Skeletal muscle cell (primary cell): ENCODE measurements around the gene HIPK2.

Experiments
- DNase-seq: peaks from one replicate; pipeline ENCODE4 v3.0.0-alpha.2; 2010; ENCODE audit warnings: low read depth
- H3K4me3 ChIP-seq: 2 replicates; pipeline ENCODE4 v1.5.1; 2011; ENCODE audit warnings: low read depth, mild to moderate bottlenecking, control low read depth, low read length, moderate library complexity

HIPK2 gene

DNA sequence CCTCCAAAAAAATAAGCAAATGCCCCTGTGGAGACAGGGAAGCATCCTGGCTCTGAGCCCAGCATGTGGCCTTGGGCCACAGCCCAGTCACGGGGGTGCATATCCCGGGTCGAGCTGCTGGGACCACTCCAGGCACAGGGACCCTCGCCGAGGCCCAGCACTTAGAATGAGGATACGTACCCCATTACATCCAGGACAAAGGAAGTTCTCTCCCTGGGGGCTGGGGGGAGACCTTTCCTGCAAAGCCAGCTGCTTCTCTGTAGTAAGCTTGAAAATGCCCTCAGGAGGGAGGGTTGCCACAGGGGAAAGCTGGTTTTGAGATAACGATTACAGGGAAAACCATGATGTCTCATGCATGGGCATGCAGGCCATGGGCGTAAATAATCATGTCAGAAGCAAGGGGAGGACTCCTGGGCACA is 75.5 kb downstream of the HIPK2 start:
- DNase-seq = no peak
- H3K4me3 ChIP-seq = no peak overlapping the region

DNA sequence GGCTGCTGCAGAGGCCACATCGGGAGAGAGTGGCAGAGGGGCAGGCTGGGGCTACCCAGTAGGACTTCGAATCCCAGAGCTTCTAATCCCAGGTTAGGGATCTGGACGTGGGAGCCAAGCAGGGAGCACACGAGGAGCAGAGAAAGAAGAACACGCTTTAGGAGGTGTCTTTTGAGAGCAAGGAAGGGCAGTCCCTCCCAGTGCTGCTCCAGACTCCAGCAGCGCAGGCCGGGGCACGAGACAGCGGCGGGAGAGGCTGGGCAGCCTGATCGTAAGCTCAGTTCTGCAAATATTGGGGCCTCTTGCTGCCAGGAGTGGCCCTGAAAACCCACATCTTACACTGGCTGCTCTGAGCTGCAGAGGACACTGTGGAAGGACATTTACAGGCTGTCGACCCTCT is 75.9 kb downstream of the HIPK2 start:
- DNase-seq = no peak
- no peak overlapping the region for H3K4me3 ChIP-seq

DNA sequence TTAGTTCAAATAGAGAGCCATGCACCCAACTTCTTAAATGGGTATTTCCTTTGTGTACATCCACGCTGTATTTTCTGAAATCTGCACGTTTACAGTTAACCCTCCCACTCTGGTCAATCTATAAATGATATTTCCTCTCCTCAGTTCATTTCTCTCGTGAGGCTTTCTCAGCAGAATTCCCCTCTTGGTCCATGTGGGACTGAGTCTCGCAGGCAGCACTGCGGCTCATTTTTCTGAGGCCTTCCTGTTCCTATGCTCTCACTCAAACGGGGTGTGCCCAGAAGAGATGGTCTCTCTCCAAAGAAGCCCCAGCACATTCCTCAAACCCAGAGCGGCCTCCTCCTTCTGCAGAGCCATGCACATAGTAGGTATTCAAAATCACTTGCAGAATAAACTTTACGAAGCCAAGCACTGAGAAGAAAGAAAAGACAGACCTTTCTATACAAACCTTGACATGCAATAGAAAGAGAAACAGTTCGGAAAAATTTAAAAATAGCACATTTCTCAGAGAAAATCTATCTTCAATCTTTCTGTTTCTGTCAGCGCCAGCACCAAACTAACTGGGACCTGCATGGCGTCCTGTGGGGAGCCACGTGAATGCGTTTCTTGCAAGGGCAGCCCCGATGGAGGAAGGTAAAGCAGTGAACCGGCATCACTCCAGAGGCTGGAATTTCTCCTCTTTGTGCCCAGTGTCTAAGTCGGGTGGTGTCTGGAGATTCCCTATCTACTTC is 77.1 kb downstream of the HIPK2 start:
- H3K4me3 ChIP-seq = no peak overlapping the region
- DNase-seq = no peak

DNA sequence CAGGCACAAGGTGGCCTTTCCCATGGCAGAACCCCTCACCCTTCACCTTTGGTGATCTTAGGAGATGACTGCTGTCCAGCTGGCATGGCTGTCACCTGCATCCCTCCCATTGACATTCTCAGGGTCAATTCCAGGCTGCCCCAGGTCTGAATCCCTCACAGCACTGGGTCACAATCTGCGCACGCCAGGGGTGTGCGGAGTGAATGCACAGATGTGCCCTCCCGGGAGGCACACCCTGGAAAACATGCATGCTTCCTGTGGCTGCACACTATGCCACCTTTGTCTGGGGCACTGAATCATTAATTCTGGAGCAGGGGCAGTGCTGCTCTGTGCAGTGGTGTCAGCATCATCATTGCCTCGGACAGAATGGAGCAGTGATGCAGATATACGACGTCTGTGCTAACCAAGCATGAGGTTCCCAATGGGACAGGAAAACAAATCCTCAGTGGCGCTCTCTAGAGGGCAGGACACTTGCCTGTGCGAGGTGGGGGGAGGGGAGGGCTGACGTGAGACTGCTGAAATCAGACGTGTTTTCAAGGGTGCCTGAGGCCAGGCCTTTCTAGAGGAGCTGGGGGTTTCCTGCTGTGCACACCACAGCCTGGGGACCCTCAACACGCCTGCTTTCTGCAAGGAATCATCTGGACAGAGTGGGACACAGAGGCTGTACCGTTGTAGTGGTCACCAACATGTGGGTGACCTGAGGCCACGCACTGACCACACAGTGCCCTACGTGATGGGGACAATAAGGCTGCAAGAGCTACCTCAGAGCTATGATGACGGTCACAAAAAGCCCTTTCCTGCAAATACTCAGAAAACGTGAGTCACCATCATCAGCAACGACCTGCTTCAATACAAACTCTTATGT is 77.9 kb downstream of the HIPK2 start:
- no peak for DNase-seq
- H3K4me3 ChIP-seq = no peak overlapping the region

DNA sequence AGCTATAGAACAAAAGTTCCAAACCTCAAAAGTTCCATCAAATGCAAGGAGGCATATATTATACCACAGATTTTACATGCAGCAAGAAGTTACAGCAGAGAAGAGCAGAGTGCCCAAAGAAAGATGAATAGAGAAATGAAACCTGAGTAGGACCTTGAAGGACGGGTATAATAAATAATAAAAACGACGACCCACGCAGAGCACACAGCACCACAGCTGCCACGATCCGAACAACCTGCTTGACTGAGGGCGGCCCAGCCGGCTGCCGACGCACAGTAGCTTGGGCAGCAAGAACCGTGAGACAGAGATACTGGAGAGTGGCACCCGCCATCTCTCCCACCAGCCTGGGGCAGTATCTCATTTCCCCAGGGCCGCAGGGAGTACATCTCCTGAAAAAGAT is 79.0 kb downstream of the HIPK2 start:
- H3K4me3 ChIP-seq = no peak overlapping the region
- DNase-seq = no peak

DNA sequence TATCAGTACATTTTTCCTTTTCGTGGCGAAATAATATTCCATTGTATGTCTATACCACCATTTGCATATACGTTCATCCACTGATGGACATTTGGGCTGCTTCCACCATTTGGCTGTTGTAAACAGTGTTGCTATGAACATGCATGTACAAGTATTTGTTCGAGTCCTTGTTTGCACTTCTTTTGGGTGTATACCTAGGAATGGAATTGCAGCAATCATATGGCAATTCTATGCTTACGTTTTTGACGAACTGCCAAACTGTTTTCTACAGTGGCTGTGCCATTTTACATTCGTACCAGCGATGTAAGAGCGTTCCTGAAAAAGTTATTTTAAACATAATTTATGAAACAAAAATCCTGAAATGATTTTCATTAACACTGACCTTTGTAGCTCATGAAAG is 79.5 kb downstream of the HIPK2 start:
- no peak overlapping the region for H3K4me3 ChIP-seq
- DNase-seq = no peak

DNA sequence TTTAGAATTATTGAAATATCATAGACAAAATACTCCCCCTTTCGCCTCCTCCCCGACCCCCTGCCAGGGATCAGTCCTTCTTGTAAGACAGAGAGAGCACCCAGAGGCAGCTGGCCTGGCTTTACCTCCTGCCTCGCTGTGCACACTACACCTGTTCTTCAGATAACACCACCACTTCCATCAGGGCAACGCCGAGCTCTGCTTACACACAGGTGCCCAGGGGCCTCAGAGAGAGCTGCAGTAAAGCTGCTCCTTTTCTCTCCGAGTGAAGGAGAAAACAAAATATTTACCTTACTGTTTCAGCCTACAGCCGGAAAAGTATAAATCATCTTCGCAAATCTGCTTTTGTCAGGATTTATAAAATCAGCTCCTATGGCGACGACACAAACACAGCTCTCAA is 80.7 kb downstream of the HIPK2 start:
- DNase-seq = no peak
- H3K4me3 ChIP-seq = no peak overlapping the region

DNA sequence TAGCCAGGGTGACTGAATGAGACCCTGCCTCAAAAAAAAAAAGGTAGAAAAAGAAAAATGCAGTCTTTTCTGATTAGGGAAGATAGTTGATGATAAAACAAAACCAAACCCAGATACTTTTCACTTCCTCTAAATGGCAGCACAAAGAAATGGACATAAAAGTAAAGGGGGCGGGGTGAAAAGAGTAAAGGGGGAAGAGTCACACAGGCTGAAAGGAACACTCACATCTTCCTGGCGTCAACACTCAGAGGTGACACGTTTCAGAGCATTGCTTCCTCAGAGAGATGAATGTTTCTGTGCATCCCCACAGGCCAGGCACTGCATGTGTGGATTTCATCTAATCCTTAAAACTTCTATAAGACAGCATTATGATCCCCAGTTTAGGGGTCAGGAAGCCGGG is 81.2 kb downstream of the HIPK2 start:
- no peak for DNase-seq
- H3K4me3 ChIP-seq = no peak overlapping the region

DNA sequence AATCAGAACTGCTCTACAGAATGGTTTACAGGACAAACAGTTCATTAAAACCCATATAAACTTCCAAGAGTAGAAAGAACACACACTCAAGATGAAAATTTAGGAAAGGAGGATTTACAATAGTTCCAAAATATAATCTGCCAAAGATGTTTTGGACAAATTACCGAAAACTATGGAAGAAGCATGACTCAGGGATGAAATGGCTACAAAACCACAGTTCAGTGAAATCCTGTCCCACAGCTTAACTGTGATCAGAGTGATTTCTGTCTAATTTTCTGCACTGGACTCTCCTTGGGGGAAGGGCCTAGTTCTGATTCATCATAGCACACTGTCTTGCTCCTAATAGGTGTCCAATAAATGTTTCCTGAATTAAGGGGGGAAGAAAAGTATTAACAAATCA is 82.2 kb downstream of the HIPK2 start:
- H3K4me3 ChIP-seq = no peak overlapping the region
- DNase-seq = no peak

DNA sequence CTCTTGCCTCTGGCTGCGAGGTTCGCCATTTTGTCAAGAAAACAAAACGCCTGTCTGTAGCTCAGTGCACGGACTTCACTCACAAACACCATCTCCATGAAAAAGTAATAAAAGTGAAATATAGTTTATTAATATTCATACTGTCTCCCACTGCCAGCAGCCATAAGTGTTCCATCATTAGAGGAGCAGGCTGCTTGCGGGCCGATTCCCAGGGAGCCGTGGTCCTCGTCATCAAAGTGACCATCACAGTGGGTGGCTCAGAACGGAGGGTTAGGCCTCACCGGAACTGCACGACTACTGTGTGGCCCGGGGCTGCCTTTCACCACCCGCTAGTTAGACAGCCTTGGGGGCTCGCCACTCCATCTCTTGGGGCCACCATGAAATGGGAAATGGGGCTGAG is 82.7 kb downstream of the HIPK2 start:
- H3K4me3 ChIP-seq = no peak overlapping the region
- DNase-seq = no peak

DNA sequence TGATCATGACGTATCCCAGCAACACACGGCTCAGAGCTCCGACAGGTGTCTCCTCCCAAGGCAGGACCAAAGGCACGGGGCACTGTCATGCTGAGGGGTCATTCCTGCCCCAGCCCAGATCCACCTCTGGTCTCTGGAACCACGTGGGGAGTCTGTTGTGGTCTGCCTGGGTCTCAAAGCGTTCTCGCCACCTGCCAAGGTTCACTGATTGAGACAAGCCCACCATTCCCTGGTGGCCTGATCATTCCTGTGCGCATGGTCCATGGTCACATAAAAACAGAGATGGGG is 83.5 kb downstream of the HIPK2 start:
- no peak overlapping the region for H3K4me3 ChIP-seq
- no peak for DNase-seq

DNA sequence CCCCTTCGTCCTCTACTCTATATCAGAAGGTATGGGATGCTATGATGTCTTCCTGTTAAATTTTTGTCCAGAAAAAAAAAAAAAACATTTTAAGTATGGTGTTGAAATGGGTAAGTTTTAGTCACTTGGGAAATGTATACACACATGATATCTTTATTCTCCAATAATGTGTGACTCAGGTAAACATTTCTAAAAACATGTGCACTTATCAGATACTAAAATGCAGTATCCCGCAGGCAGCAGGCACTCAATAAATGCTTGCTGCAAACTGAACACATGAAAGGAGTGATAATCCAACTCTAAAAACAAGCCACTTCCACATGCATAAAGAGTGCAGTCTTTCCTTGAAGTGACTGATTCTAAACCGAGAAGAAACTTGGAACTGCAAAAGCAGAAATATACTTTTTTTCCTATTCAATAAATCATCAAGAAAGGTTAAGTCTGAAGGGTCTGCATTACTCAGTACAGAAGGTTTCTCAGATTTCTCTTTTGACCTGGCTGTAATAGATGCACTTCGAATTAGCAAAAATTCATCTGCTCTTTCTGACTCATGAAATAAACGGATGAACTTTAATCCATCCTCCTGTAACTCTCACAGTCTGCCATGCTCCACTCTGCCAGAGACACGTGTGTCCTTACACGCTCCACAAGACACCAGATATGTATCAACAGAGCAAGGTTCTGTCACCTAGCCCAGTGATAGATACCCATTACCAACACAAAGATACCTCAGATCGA is 84.0 kb downstream of the HIPK2 start:
- no peak for DNase-seq
- no peak overlapping the region for H3K4me3 ChIP-seq

DNA sequence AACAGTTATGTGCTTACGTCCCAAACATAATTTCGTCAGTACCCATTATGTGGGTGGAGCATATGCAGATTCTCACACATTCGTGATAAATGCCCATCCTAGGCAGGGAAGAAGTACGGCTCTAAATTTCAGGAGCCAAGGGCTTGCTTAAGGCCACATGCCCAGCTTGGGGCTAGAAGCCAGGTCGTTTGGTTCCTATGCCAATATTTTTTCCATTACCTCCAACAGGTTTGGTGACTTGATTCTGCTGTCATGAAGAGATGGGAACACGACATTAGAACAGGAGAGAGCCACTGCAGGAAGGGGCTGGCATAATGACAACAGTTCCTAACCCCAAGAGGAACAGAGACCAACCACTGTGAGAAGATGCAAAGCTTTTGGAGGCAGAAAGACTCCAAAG is 85.1 kb downstream of the HIPK2 start:
- no peak overlapping the region for H3K4me3 ChIP-seq

DNA sequence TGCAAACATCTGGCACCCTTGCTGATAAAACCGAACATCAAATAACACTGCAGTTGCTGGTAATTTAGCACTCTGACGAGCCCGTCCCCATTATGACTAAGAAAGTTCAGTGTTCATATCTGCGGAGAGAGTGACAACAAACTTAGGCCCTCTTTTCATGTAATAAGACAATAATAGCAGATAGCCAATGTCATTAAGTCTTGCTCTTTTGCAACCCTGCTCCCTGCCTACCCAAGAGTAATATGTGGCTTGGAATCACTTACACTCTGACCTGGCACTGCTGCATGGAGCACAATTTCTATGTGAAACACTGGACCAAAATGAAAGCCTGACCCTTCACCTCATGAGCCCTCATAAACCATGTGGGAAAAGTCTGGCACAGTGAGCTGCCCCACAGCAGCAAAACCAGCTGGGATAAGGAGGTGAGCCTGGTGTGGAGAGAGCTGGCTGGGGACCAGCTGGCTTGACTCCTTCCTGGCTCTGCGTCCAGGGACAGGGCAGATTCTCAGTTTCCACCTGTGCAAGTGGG is 86.5 kb downstream of the HIPK2 start:
- DNase-seq = no peak

More for the DNA sequence above, 85.1 kb downstream of the HIPK2 start:
- no peak for DNase-seq

DNA sequence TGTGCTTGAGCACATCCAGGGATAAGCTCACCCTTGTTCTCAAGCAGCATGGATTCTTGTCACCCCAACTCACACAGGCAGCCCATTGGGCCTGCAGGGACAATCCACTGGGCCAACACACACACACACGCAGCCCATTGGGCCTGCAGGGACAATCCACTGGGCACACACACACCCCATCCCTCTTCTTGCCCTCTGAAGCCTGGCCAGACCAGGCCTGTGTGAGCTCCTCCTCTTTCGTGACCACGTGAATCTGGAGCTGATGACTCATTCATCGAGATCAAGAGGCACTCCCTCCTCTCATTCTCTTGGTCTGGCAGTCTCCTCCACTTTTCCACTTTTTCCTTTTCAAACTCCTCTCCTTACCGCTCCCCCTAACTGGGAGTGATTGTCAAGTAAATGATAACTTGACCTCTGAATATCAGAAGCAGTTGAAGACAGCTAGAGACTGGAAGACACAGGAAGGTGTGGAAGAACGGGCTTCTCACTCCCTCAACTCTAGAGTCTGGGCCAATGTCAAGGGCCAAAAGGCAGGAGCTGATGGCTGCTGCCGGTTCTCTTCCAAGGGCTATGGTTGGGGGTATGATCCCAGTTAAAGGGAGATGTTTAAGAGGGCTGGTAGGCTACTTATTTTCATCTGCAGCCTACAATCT is 89.7 kb downstream of the HIPK2 start:
- H3K4me3 ChIP-seq = no peak overlapping the region
- no peak for DNase-seq

More for the DNA sequence above, 86.5 kb downstream of the HIPK2 start:
- H3K4me3 ChIP-seq = no peak overlapping the region

DNA sequence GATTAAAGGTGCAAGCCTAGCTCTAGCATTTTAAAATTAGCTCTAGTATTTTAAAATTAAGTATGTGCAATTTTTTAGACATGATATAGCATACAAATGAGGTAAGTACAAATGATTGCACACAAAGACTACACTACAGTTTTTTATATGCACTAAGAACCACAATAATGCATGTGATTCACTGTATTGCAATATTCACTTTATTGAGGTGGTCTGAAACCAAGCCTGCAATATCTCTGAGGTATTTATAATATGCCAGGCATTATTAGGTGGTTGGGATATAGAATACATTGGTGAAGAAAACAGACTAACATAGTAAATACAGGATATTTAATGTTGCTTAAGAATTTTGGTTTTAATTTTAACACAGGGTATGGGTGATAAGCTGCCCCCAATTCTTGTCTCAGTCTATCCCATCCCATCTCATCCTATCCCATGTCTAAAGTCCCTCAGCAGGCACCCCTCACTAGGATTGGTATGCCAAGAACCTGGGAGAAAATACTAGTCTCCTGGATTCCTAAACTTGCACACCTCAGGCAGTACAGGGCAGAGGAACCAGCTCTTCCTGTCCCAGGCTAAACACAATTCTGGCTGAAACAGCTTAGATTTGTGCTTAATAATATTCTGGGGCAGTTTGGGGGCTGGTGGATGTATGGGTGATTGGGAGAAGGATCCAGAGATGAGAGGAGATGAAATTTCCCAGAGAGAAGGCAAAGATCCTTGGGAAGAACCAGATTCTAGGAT is 90.4 kb downstream of the HIPK2 start:
- DNase-seq = no peak
- H3K4me3 ChIP-seq = no peak overlapping the region

DNA sequence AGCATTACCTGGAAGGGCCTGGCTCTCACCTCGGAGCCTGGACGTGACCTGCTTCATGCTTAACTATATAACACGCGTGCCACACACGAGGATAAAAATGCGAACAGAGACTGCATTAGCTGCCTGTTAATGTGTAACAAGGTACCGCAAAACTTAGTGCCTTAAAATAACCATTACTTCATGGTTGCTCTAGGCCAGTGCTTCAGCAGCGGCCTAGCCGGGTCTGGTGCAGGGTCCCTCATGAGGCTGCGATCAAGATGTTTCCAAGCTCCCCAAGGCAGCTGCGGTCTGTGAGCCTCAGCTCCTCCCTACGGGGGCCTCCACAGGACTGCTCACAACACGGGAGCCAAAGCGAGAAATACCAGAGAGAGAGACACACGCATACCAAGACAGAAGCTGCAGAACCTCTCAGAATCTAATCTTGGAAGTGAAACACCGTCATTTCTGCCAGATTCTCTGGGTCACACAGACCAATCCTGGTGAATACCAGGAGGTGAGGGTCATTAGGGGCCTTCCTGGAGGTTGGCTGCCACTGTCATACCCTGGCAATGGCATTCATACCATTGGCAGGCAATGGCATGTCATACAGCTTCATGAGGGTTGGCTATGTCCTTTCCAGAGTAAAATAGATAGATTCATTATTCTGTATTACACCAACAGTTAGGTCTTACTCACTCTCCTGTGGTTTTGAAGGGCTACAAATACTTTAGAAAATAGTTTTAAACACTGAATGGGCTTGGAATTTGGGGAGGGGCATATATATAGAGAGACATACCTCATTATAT is 94.5 kb downstream of the HIPK2 start:
- H3K4me3 ChIP-seq = no peak overlapping the region
- peak; percentile 62 for DNase-seq
